ENCODE data around the gene LMX1B. TPM values are rescaled to one million over a fixed set of nuclear protein-coding genes. Genes with fewer than 3 reads are reported as not detected.

Gene LMX1B
- total and polyA plus RNA-seq, 7 donors = 0.01 to 0.26 (median 0.08) TPM; not detected in 1

- WGBS, 3 donors = 87 to 93% (median 88%) methylated on average over 6 of the region's 6 CpGs
- TF ChIP-seq CTCF (IDR thresholded peaks at IDR 0.05) = no peak
- Histone ChIP-seq H3K9me3 (no peaks in the 10 kb centered on the region), H3K27ac (no peak overlapping the region), H3K4me1 (peaks cover 13% of the 10 kb centered on the region), H3K27me3 (ENCODE audit: insufficient read depth in 3 of 3, low read length in 2 of 3) (peaks cover 3 to 52% (median 28%) of the 10 kb centered on the region in 3 donors), H3K4me3 (no peak overlapping the region), H3K36me3 (ENCODE audit: insufficient read depth in 1 of 2, low read depth in 1 of 2) (no peaks in the 10 kb centered on the region)
- intact Hi-C loops (cut with DNase I) = no loop called here
- DNase-seq = no peak
- no peak for ATAC-seq
These were observed 4.5 kb upstream of the LMX1B start for GRCh38 chr9:126609191-126609590.

- no peak for ATAC-seq
- DNase-seq = peak in 1 of 2 donors; percentile 40
- no peaks in the 10 kb centered on the region for H3K36me3 ChIP-seq (ENCODE audit: insufficient read depth in 1 of 2, low read depth in 1 of 2)
- 35 to 46% (median 37%) methylated on average over 23 of the region's 23 CpGs for WGBS, 3 donors
- no peak overlapping the region for H3K27ac ChIP-seq
- intact Hi-C loops (cut with DNase I) = loop anchor here (2.0 to 5.0 kb wide), 2 partner anchors 82 to 171 kb away; no protein-coding TSS in a partner anchor
- H3K27me3 ChIP-seq (ENCODE audit: insufficient read depth in 3 of 3, low read length in 2 of 3) = peaks cover 3 to 59% (median 33%) of the 10 kb centered on the region in 3 donors
- TF ChIP-seq CTCF (IDR thresholded peaks at IDR 0.05) = no peak
- no peaks in the 10 kb centered on the region for H3K9me3 ChIP-seq
- H3K4me1 ChIP-seq = peaks cover 13% of the 10 kb centered on the region
- H3K4me3 ChIP-seq = no peak overlapping the region
These were observed 3.9 kb upstream of the LMX1B start for GRCh38 chr9:126609711-126610388.

- WGBS, 3 donors = 7 to 12% (median 8%) methylated on average over 24 to 25 of the region's 25 CpGs
- no peaks in the 10 kb centered on the region for H3K36me3 ChIP-seq (ENCODE audit: insufficient read depth in 1 of 2, low read depth in 1 of 2)
- H3K27me3 ChIP-seq (ENCODE audit: insufficient read depth in 3 of 3, low read length in 2 of 3) = peaks cover 3 to 72% (median 38%) of the 10 kb centered on the region in 3 donors
- no peaks in the 10 kb centered on the region for H3K9me3 ChIP-seq
- ATAC-seq (peak; percentile 8 to 31 (median 14)), DNase-seq (no peak)
- TF ChIP-seq CTCF (IDR thresholded peaks at IDR 0.05) = no peak
- H3K27ac ChIP-seq = no peak overlapping the region
- H3K4me3 ChIP-seq = no peak overlapping the region
- intact Hi-C loops (cut with DNase I) = loop anchor here (2.0 to 5.0 kb wide), 2 partner anchors 81 to 170 kb away; no protein-coding TSS in a partner anchor
- peaks cover 13% of the 10 kb centered on the region for H3K4me1 ChIP-seq
These were observed 2.5 kb upstream of the LMX1B start for GRCh38 chr9:126611193-126611591.

- peak; percentile 86 to 94 (median 90) for ATAC-seq
- 5% methylated on average over 38 to 43 of the region's 43 CpGs for WGBS, 3 donors
- Histone ChIP-seq H3K27me3 (ENCODE audit: insufficient read depth in 3 of 3, low read length in 2 of 3) (peaks cover 3 to 78% (median 42%) of the 10 kb centered on the region in 3 donors), H3K27ac (no peak overlapping the region), H3K9me3 (no peaks in the 10 kb centered on the region), H3K4me3 (peak overlapping the region; percentile 60), H3K4me1 (peaks cover 13% of the 10 kb centered on the region), H3K36me3 (ENCODE audit: insufficient read depth in 1 of 2, low read depth in 1 of 2) (no peaks in the 10 kb centered on the region)
- TF ChIP-seq CTCF (IDR thresholded peaks at IDR 0.05) = peak; percentile 85
- intact Hi-C loops (cut with DNase I) = loop anchor here (2.0 to 5.0 kb wide), 2 partner anchors 81 to 169 kb away; no protein-coding TSS in a partner anchor
- peak; percentile 77 to 87 for DNase-seq
These were observed 2.0 kb upstream of the LMX1B start for GRCh38 chr9:126611592-126612325.
